ENCODE results near the gene SLC28A2. TPM values are rescaled to one million over a fixed set of nuclear protein-coding genes. Genes with fewer than 3 reads are reported as not detected.
"Not testable (repeated sequence)": the region's sequence is repeated elsewhere in the genome, so short reads cannot be mapped to it uniquely, and the experiment has no call there.

SLC28A2 gene
- polyA plus RNA-seq, 2 of the 4 experiments (the other 2 are of a cell fraction) = 0.35 TPM; not detected in 1

DNA sequence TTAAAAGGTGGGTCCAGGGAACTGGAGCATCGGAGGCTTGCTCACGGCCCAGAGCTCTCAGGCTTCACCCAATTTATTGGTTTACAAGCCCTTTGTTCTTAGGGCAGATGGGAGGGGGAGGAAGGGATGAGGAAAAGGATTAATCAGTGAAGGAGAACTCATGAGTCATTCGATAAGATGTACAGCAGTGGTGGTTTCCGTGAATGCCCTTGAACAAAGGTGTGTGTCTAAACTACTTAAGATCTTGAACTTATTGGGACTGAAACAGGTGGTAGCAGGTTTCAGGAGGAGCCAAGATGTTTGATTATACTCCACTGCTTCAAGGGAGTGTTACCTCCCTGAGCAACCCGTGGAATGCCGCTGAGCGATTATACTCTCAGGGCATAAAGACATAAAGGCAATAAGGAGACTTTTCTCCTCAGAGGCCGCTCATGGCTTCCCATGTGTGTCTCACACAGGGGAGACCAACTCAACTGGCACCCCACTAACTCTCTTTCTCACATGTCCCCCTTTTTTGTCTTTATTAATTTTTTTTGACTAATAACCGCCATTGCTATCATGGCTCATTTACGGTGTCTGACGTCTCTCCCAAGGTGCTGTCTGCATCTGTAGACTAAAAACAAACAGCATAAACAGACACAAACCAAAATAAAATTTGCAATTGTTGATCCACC lies 17.3 kb upstream of the SLC28A2 start:
- 24% methylated on average over 11 of the region's 11 CpGs for WGBS (ENCODE audit: missing lambda C conversion rate)
- POLR2A ChIA-PET = no interaction called here
- no peak for TF ChIP-seq GATA3 (IDR thresholded peaks at IDR 0.05; ENCODE audit: borderline replicate concordance)
- no peak for TF ChIP-seq CEBPB (IDR thresholded peaks at IDR 0.05)
- no peak for TF ChIP-seq NPAS2 (CRISPR knock-in tag; IDR thresholded peaks at IDR 0.05; ENCODE audit: borderline replicate concordance)
- no peak for TF ChIP-seq JUN (IDR thresholded peaks at IDR 0.05)
- TF ChIP-seq TP53 (CRISPR knock-in tag; IDR thresholded peaks at IDR 0.05) = no peak
- no peak for TF ChIP-seq HEYL (CRISPR knock-in tag; IDR thresholded peaks at IDR 0.05)
- TF ChIP-seq RARB (CRISPR knock-in tag; IDR thresholded peaks at IDR 0.05) = no peak
- TF ChIP-seq, protein P1, sequence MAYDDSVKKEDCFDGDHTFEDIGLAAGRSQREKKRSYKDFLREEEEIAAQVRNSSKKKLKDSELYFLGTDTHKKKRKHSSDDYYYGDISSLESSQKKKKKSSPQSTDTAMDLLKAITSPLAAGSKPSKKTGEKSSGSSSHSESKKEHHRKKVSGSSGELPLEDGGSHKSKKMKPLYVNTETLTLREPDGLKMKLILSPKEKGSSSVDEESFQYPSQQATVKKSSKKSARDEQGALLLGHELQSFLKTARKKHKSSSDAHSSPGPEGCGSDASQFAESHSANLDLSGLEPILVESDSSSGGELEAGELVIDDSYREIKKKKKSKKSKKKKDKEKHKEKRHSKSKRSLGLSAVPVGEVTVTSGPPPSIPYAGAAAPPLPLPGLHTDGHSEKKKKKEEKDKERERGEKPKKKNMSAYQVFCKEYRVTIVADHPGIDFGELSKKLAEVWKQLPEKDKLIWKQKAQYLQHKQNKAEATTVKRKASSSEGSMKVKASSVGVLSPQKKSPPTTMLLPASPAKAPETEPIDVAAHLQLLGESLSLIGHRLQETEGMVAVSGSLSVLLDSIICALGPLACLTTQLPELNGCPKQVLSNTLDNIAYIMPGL (CRISPR knock-in tag; IDR thresholded peaks at IDR 0.05; ENCODE audit: borderline replicate concordance) = no peak
- TF ChIP-seq ZSCAN20 (CRISPR knock-in tag; IDR thresholded peaks at IDR 0.05) = no peak
- TF ChIP-seq RAD21 (conservative IDR thresholded peaks at IDR 0.05 in 1 of 2, IDR thresholded peaks at IDR 0.05 in 1 of 2) = no peak
- no peak for TF ChIP-seq SREBF2 (IDR thresholded peaks at IDR 0.05)
- TF ChIP-seq RCOR1 (IDR thresholded peaks at IDR 0.05; ENCODE audit: low read depth, low read length) = no peak
- no peak overlapping the region for H3K27ac ChIP-seq
- FAIRE-seq (no peak), ATAC-seq (no peak), DNase-seq (ENCODE audit: low read depth in 1 of 2, low spot score in 1 of 2) (no peak)
- H3K4me1 ChIP-seq = no peaks in the 10 kb centered on the region
- peaks cover 3% of the 10 kb centered on the region; the same call in 1 of the 3 replicates for H3K9me3 ChIP-seq
- H3K4me2 ChIP-seq = no peak overlapping the region
- CTCF ChIA-PET = interaction anchor here (1.6 kb wide), 1 partner anchor 30 kb away, joined by 4 read pairs; no protein-coding TSS in a partner anchor
- no peak overlapping the region for H3K4me3 ChIP-seq

DNA sequence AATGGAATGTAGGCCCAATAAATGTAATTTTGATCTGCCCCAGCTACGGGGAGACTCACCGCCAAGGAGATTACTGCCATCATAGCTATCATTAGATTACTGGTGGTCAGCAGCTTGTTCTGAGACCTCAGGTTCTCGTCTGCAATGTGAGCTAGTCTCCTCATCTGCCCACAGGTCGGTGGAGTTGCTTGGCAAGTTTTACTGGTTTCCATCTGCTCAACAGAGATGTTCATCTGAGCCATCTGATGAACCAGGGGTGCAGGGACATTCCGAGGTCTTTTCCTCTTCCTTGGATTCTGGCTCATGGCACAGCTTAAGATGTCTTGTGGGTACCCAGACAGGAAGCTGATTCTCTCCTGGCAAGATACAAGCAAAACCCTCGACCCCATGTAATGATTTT lies 15.2 kb upstream of the SLC28A2 start:
- 28% methylated on average over 6 of the region's 6 CpGs for WGBS (ENCODE audit: missing lambda C conversion rate)
- H3K4me1 ChIP-seq; POLR2A ChIA-PET; DNase-seq (ENCODE audit: low read depth in 1 of 2, low spot score in 1 of 2); FAIRE-seq; H3K27ac ChIP-seq; H3K4me3 ChIP-seq; H3K4me2 ChIP-seq; ATAC-seq: not testable (repeated sequence)
- peaks cover 15% of the 10 kb centered on the region; the same call in 2 of the 3 replicates for H3K9me3 ChIP-seq
- CTCF ChIA-PET = interaction anchor here (0.6 kb wide), 1 partner anchor 39 kb away, joined by 3 read pairs; no protein-coding TSS in a partner anchor

DNA sequence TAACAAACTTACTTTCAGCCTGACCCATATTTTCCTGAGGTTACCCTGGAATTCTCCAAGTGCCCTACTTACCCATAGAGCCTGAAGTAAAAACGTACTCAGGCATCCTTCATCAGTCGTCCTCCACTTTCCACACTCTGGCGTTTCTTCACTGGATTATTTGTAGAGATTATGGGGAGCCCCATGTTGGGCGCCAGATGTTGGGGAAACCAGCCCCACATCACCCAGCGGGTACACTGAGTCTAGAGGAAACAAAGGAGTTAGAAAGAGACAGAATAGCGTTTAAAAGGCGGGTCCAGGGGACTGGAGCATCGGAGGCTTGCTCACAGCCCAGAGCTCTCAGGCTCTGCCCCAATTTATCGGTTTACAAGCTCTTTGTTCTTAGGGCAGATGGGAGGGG lies 9.7 kb upstream of the SLC28A2 start:
- H3K4me2 ChIP-seq = no peak overlapping the region
- DNase-seq (ENCODE audit: low read depth in 1 of 2, low spot score in 1 of 2) (peak in 1 of 2 experiments; percentile 16), ATAC-seq (no peak), FAIRE-seq (no peak)
- 18% methylated on average over 9 of the region's 9 CpGs for whole genome bisulfite sequencing (ENCODE audit: missing lambda C conversion rate)
- H3K9me3 ChIP-seq = peaks cover 31% of the 10 kb centered on the region
- CTCF ChIA-PET = no interaction called here
- no peaks in the 10 kb centered on the region for H3K4me1 ChIP-seq
- H3K27ac ChIP-seq = no peak overlapping the region
- no peak for TF ChIP-seq CBX8 (IDR thresholded peaks at IDR 0.05)
- no peak for TF ChIP-seq EHF (CRISPR knock-in tag; IDR thresholded peaks at IDR 0.05)
- no peak for TF ChIP-seq NFE2L2 (conservative IDR thresholded peaks at IDR 0.05; ENCODE audit: low read length)
- TF ChIP-seq GATA3 (IDR thresholded peaks at IDR 0.05; ENCODE audit: borderline replicate concordance) = no peak
- TF ChIP-seq HDAC2 (IDR thresholded peaks at IDR 0.05) = no peak
- TF ChIP-seq, protein P2, sequence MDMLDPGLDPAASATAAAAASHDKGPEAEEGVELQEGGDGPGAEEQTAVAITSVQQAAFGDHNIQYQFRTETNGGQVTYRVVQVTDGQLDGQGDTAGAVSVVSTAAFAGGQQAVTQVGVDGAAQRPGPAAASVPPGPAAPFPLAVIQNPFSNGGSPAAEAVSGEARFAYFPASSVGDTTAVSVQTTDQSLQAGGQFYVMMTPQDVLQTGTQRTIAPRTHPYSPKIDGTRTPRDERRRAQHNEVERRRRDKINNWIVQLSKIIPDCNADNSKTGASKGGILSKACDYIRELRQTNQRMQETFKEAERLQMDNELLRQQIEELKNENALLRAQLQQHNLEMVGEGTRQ (IDR thresholded peaks at IDR 0.05) = no peak
- no peak for TF ChIP-seq RAD21 (conservative IDR thresholded peaks at IDR 0.05 in 1 of 2, IDR thresholded peaks at IDR 0.05 in 1 of 2)
- no peak for TF ChIP-seq CHD2 (IDR thresholded peaks at IDR 0.05; ENCODE audit: low read length, partially characterized antibody)
- no peak for TF ChIP-seq KDM1A (IDR thresholded peaks at IDR 0.05; ENCODE audit: low read depth)
- no peak overlapping the region for H3K4me3 ChIP-seq
- POLR2A ChIA-PET = no interaction called here
